Spleen (tissue), 7 donors: Measurements from ENCODE around the gene WRAP73.

Source experiments
- POLR2A ChIP-seq, 3 donors: fragments of 450-650 bp; IDR thresholded peaks; one replicate each; pipeline ENCODE4 v1.5.1; 2017; ENCODE audit warnings: antibody characterized with exemption in 3 of 3, mild to moderate bottlenecking in 1 of 3
- TF ChIP-seq, protein P1 (sequence below), 11 experiments: fragments of 200-600 bp in 7 of 11; fragments of 450-650 bp in 4 of 11; sonication (generic) in 4 of 11; IDR thresholded peaks in 8 of 11; conservative IDR thresholded peaks in 3 of 11; 1 replicate in 7 of 11; 2 replicates in 4 of 11; pipeline versions ENCODE4 v1.4.0 to v1.8.0; 2016 to 2021; ENCODE audit warnings: antibody characterized with exemption in 11 of 11, inconsistent platforms in 4 of 11, mild to moderate bottlenecking in 1 of 11
- donor health status: DM: no; HTN: no; CAD: no; lungs with moderate emphysema.
- donor health status: DM: no; HTN: no; CAD: no.
- donor health status: DM: no; HTN: no; CAD: no.

DNA sequence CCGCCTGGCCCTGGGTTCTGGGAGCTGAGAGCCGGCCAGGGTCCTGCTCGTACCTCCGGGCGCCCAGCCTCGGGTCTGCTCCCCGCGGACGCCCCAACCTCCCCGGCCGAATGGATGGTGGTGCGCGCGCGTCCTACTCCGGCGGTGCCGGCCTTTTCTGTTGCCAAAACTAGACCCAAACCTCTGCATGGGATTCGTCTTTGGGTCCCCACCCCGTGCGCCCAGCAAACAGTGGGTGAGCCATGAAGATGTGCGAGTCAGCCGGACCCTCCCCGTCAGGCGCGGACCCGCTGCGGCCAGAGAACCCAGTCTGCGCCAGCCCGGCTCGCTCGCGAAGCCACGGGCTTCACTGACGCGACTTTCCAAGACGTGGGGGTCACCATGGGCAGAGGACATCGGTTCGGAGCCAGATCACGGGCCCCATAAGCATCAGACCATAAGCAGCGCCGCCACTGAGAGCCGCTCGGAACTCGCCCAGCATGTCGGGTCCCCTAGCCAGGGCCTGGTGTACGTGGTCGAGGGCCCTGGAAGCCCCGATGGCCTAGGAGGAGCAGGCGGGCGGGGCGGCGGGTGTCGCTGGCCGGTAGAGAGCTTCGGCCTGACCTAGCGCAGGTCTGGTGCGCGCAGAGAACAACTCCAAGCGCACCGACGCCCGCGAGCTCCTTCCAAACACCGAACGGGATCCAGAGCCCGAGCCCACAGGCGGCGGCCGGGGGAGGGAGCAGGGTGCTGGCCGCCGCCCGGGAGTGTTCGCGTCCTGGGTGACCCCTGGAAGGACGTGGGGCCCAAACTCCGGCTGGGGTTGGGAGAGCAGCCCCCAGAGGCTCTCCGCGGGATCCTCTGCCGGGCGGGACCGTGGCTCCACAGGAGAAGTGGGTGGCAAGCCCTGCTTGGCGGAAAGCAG, 1.4 kb upstream of the WRAP73 start:
- TF ChIP-seq, protein P1, sequence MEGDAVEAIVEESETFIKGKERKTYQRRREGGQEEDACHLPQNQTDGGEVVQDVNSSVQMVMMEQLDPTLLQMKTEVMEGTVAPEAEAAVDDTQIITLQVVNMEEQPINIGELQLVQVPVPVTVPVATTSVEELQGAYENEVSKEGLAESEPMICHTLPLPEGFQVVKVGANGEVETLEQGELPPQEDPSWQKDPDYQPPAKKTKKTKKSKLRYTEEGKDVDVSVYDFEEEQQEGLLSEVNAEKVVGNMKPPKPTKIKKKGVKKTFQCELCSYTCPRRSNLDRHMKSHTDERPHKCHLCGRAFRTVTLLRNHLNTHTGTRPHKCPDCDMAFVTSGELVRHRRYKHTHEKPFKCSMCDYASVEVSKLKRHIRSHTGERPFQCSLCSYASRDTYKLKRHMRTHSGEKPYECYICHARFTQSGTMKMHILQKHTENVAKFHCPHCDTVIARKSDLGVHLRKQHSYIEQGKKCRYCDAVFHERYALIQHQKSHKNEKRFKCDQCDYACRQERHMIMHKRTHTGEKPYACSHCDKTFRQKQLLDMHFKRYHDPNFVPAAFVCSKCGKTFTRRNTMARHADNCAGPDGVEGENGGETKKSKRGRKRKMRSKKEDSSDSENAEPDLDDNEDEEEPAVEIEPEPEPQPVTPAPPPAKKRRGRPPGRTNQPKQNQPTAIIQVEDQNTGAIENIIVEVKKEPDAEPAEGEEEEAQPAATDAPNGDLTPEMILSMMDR (IDR thresholded peaks at IDR 0.05 in 8 of 11, conservative IDR thresholded peaks at IDR 0.05 in 3 of 11): no peak
- TF ChIP-seq POLR2A (IDR thresholded peaks at IDR 0.05): no peak
